ENCODE measurements around the gene TOR1B.

GRCh38 chr9:129814432-129815223, 11.6 kb downstream of the TOR1B start:
- no peak for TF ChIP-seq CTCF (IDR thresholded peaks at IDR 0.05)
- TF ChIP-seq POLR2A (IDR thresholded peaks at IDR 0.05): no peak
- TF ChIP-seq POLR2AphosphoS5 (IDR thresholded peaks at IDR 0.05): no peak

Data from breast epithelium (tissue), 3 donors.